ENCODE data around the gene RPUSD2. TPM values are rescaled to one million over a fixed set of nuclear protein-coding genes. Genes with fewer than 3 reads are reported as not detected.

The RPUSD2 gene
- total RNA-seq, 4 donors from 2014 or later: 8.7 to 13.5 (median 10.6) TPM

- Histone ChIP-seq H3K27ac (replicated peaks in 1 of 4) (no peak overlapping the region), H3K36me3 (peaks cover 0 to 29% (median 19%) of the 10 kb centered on the region in 4 donors), H3K9me3 (no peaks in the 10 kb centered on the region), H3K4me3 (no peak overlapping the region), H3K4me1 (peaks cover 18 to 41% (median 29%) of the 10 kb centered on the region in 4 donors), H3K27me3 (no peaks in the 10 kb centered on the region)
- intact Hi-C loops (cut with DNase I): loop anchor here (5.0 to 10.0 kb wide), 2 partner anchors 41 to 191 kb away; partner anchors contain the start of gene RMDN3
- no peak for TF ChIP-seq EP300 (IDR thresholded peaks at IDR 0.05)
- no peak for TF ChIP-seq CTCF (IDR thresholded peaks at IDR 0.05)
- TF ChIP-seq POLR2AphosphoS5 (IDR thresholded peaks at IDR 0.05): no peak
- no peak for TF ChIP-seq POLR2A (IDR thresholded peaks at IDR 0.05; ENCODE audit: low read depth)
- DNase-seq (ENCODE audit: extremely low spot score): no peak
Measured at GRCh38 chr15:40563426-40563825, 5.7 kb upstream of the RPUSD2 start.

DNA sequence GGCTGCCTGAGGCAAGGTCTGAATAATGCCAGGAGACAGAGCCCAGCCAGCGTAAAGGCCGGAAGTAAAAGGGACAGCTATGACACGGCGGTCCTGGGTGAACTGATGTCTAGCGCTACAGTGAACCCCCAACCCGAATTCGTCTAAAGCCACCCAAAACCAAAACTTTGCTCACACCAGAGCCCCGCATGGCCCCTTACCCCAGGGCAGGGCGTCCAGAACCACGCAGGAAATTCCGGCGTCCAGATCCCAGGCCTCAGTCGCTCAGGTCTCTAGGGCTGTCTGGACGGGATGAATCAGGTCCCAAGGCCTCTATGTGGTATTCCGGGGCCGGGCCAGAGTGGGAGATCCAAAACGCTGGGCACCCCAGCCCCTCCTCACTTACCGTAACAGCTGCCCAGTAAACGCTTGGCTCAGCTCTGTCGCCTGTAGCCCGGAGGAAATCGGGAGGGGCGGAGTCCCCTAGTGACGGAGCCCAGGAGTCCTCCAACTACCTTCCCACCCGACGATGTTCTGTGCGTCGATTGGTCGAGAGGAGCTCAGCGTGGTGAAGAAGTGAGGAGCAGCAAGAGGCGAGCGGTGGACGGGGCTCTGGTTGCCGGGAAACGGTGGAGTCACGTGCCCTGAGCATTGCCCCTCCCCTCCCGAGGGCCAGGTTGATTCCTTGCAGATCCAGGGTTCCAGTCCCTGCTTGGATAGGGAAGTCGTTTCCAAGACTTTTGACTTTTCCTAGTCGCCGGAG is 4.3 kb upstream of the RPUSD2 start, which contains the start of gene CCDC32:
TSS of gene CCDC32 (minus strand) at position 452 of the 742 bp plus-strand sequence. CDS start 2,027 bp downstream, outside the sequence.
- Histone ChIP-seq H3K9me3 (no peaks in the 10 kb centered on the region), H3K4me1 (peaks cover 22 to 46% (median 35%) of the 10 kb centered on the region in 4 donors), H3K27me3 (no peaks in the 10 kb centered on the region), H3K27ac (replicated peaks in 1 of 4) (peak within 1 kb of the TSS; percentile 85 to 93 (median 92)), H3K36me3 (peaks cover 0 to 23% (median 18%) of the 10 kb centered on the region in 4 donors), H3K4me3 (peak within 1 kb of the TSS; percentile 66 to 81 (median 71))
- intact Hi-C loops (cut with DNase I): loop anchor here (5.0 to 10.0 kb wide), 2 partner anchors 42 to 190 kb away; partner anchors contain the start of gene RMDN3
- TF ChIP-seq EP300 (IDR thresholded peaks at IDR 0.05) (no peak), POLR2A (IDR thresholded peaks at IDR 0.05; ENCODE audit: low read depth) (peak; percentile 26), POLR2AphosphoS5 (IDR thresholded peaks at IDR 0.05) (peak; percentile 89 to 94)
- 0% methylated on average over 20 of the region's 40 CpGs for WGBS
- peak; percentile 99 for DNase-seq (ENCODE audit: extremely low spot score)

DNA sequence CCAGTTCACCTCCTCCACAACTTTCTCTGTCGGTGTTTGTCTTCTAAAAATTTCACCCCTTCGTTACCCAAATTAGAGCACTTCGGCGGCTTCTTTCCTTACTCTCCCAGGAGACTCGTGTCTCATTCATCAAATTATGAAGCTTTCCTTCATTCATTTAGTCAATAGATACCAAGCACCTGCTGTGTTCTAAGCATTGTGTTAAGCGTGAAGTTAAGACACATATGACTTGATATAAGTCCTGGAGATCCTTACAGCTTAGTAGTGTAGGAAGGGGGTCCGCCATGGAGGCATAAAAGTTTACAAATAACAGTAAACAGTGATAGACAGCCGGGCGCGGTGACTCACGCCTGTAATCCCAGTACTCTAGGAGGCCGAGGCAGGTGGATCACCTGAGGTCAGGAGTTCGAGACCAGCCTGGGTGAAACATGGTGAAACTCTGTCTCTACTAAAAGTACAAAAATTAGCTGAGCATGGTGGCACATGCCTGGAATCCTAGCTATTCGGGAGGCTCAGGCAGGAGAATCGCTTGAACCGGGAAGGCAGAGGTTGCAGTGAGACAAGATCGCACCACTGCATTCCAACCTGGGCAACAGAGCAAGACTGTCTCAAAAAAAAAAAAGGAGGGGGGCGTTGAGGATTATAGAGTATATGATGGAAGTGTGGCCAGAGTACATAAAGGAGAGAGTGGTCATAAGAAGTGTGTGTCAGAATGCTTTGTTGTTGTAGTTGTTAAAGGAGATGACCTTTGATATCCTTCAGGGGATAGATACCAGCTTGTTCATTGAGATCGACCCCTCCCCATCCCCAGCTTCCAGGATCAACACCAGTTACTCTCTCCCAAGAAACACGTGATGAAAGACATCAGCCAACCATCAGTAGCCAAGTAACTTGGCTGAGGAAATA is 3.5 kb upstream of the RPUSD2 start:
- peaks cover 31 to 54% (median 43%) of the 10 kb centered on the region in 4 donors for H3K4me1 ChIP-seq
- H3K9me3 ChIP-seq: no peaks in the 10 kb centered on the region
- intact Hi-C loops (cut with DNase I): loop anchor here (10.0 kb wide), 1 partner anchor 189 kb away; the partner anchor contains the start of gene RMDN3
- H3K36me3 ChIP-seq: peaks cover 0 to 23% (median 18%) of the 10 kb centered on the region in 4 donors
- TF ChIP-seq POLR2AphosphoS5 (IDR thresholded peaks at IDR 0.05) (no peak), POLR2A (IDR thresholded peaks at IDR 0.05; ENCODE audit: low read depth) (no peak), EP300 (IDR thresholded peaks at IDR 0.05) (no peak), CTCF (IDR thresholded peaks at IDR 0.05) (no peak)
- WGBS: 49% methylated on average over 19 of the region's 20 CpGs
- peak overlapping the region; percentile 66 to 81 (median 71) for H3K4me3 ChIP-seq
- no peak for DNase-seq (ENCODE audit: extremely low spot score)
- peak overlapping the region; percentile 85 to 93 (median 92) for H3K27ac ChIP-seq (replicated peaks in 1 of 4)
- no peaks in the 10 kb centered on the region for H3K27me3 ChIP-seq

DNA sequence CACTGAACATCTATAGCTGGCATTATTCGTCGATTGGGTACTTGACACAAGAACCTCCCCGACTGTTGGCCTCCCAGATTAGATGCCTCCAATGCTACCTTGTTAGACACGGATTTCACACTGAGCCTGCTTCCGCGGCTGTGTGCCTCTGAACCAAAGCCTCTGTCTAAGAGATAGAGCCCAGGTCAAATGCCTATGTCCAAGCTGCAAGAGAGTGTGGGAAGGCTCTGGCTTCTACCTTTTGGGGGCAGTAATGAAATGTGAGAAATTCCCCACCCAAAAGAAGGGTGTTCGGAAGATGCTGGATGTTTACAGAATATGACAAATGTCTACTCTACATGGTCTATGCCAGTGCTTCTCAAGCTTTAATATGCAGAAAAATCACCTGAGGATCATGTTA is 2.0 kb upstream of the RPUSD2 start:
- intact Hi-C loops (cut with DNase I): loop anchor here (10.0 kb wide), 1 partner anchor 188 kb away; the partner anchor contains the start of gene RMDN3
- Histone ChIP-seq H3K4me3 (no peak overlapping the region), H3K36me3 (peaks cover 8 to 16% (median 14%) of the 10 kb centered on the region in 4 donors), H3K4me1 (peaks cover 32 to 57% (median 49%) of the 10 kb centered on the region in 4 donors), H3K27me3 (no peaks in the 10 kb centered on the region), H3K9me3 (no peaks in the 10 kb centered on the region), H3K27ac (replicated peaks in 1 of 4) (no peak overlapping the region)
- WGBS: 44% methylated on average over 7 of the region's 7 CpGs
- no peak for TF ChIP-seq CTCF (IDR thresholded peaks at IDR 0.05)
- no peak for TF ChIP-seq EP300 (IDR thresholded peaks at IDR 0.05)
- TF ChIP-seq POLR2AphosphoS5 (IDR thresholded peaks at IDR 0.05): no peak
- TF ChIP-seq POLR2A (IDR thresholded peaks at IDR 0.05; ENCODE audit: low read depth): no peak
- DNase-seq (ENCODE audit: extremely low spot score): no peak
